Measurements from ENCODE around the gene WNT9A. TPM values are rescaled to one million over a fixed set of nuclear protein-coding genes. Genes with fewer than 3 reads are reported as not detected.

The WNT9A gene
- total and polyA plus RNA-seq, 12 donors = 0.39 to 27.9 (median 3.8) TPM

GRCh38 chr1:227894831-227895451 is 52.8 kb downstream of the WNT9A start:
- no peaks in the 10 kb centered on the region for H3K36me3 ChIP-seq
- DNase-seq (peak in 1 of 2 donors; percentile 2), ATAC-seq (no peak)
- no peak overlapping the region for H3K27ac ChIP-seq
- H3K9me3 ChIP-seq = no peaks in the 10 kb centered on the region
- 94 to 96% methylated on average over 12 of the region's 12 CpGs for WGBS, 2 donors
- H3K4me1 ChIP-seq = peaks cover 0 to 15% (median 0%) of the 10 kb centered on the region in 9 donors
- no peak for TF ChIP-seq CTCF (IDR thresholded peaks at IDR 0.05)
- no peaks in the 10 kb centered on the region for H3K27me3 ChIP-seq
- intact Hi-C loops (cut with DNase I) = no loop called here
- H3K4me3 ChIP-seq = no peak overlapping the region

GRCh38 chr1:227893949-227894721 is 53.6 kb downstream of the WNT9A start:
- 87% methylated on average over 27 of the region's 27 CpGs for whole genome bisulfite sequencing, 2 donors

GRCh38 chr1:227893300-227893948 is 54.3 kb downstream of the WNT9A start:
- H3K27me3 ChIP-seq = no peaks in the 10 kb centered on the region
- intact Hi-C loops (cut with DNase I) = no loop called here
- H3K9me3 ChIP-seq = no peaks in the 10 kb centered on the region
- 92 to 97% methylated on average over 9 of the region's 9 CpGs for WGBS, 2 donors
- no peak for ATAC-seq
- H3K4me3 ChIP-seq = no peak overlapping the region
- DNase-seq = peak in 1 of 2 donors; percentile 2
- H3K27ac ChIP-seq = no peak overlapping the region
- H3K36me3 ChIP-seq = no peaks in the 10 kb centered on the region
- no peak for TF ChIP-seq CTCF (IDR thresholded peaks at IDR 0.05)
- H3K4me1 ChIP-seq = peaks cover 0 to 15% (median 0%) of the 10 kb centered on the region in 9 donors

More at GRCh38 chr1:227893949-227894721, 53.6 kb downstream of the WNT9A start:
- H3K27me3 ChIP-seq = no peaks in the 10 kb centered on the region
- intact Hi-C loops (cut with DNase I) = no loop called here
- DNase-seq (peak in 1 of 2 donors; percentile 2), ATAC-seq (no peak)
- no peaks in the 10 kb centered on the region for H3K36me3 ChIP-seq
- H3K4me3 ChIP-seq = no peak overlapping the region
- H3K27ac ChIP-seq = no peak overlapping the region
- H3K9me3 ChIP-seq = no peaks in the 10 kb centered on the region
- H3K4me1 ChIP-seq = peaks cover 0 to 15% (median 0%) of the 10 kb centered on the region in 9 donors
- TF ChIP-seq CTCF (IDR thresholded peaks at IDR 0.05) = no peak

- 63 to 65% methylated on average over 17 of the region's 17 CpGs for WGBS, 2 donors
- Histone ChIP-seq H3K36me3 (no peaks in the 10 kb centered on the region), H3K9me3 (no peaks in the 10 kb centered on the region), H3K4me3 (no peak overlapping the region), H3K27me3 (peaks cover 0 to 1% (median 0%) of the 10 kb centered on the region in 7 donors), H3K27ac (no peak overlapping the region), H3K4me1 (peaks cover 0 to 15% (median 0%) of the 10 kb centered on the region in 9 donors)
- DNase-seq = peak in 1 of 2 donors; percentile 13
- ATAC-seq = no peak
- TF ChIP-seq CTCF (IDR thresholded peaks at IDR 0.05) = no peak
- intact Hi-C loops (cut with DNase I) = no loop called here
Observed at GRCh38 chr1:227892489-227893299, 55.0 kb downstream of the WNT9A start.
